GM20431 (cell line): Measurements from ENCODE around the gene KCTD1.

Source experiments
- in situ Hi-C: fragments of 300-500 bp; cut with MseI, MboI; formaldehyde crosslinking; loops from one replicate; pipeline ENCODE4 v1.15.0; 2020; ENCODE audit warnings: low sequenced_read_pairs; ENCODE audit not compliant: unreplicated experiment

Gene KCTD1

DNA sequence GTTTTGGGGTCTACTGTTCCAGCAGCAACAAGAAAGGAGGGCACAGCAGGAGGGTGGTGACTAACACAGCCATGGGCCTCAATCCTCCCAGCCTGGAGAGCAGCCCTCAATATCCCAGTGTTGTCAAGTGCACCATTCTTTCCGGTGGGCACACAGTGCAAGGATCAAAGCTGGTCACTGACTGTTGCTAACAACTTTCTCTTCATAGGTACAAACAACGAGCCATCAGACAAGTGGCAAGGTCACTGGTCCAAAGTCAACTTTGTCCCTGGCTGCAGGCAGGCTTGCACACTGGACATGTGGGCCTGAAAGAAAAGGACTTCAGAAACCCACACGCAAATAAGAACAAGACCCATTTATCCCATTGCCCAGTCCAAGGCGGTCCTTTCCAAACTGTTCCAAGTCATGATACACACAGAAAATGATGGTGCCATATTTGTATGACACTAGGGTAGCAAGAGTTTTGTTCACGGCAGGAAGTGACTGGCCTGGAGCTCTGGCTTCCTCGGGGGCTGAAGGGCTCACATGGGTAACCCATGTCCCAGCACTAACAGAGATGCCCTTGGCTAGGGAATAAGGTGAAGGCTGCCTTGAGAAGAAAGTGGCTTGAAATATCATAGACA, 57.0 kb downstream of the KCTD1 start:
- in situ Hi-C loops = no loop called here

DNA sequence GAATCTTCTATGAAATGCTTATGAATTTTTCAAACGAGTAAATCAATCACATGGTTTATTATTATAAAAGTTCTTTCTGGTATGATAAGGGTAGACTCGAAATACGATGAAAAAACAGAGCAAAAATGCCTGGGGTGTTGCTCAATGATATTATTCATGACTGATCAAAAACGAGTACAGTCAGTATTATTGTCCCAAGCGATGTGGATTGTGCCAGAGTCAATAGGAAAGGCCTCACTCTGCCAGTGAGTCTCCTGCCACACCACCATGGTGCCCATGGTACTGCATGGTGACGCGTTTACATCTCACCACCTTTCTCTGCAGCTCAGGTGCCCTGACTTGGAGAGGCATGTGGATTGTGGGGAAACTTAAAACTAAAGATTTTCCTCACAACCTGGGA, 58.5 kb downstream of the KCTD1 start:
- in situ Hi-C loops = no loop called here

DNA sequence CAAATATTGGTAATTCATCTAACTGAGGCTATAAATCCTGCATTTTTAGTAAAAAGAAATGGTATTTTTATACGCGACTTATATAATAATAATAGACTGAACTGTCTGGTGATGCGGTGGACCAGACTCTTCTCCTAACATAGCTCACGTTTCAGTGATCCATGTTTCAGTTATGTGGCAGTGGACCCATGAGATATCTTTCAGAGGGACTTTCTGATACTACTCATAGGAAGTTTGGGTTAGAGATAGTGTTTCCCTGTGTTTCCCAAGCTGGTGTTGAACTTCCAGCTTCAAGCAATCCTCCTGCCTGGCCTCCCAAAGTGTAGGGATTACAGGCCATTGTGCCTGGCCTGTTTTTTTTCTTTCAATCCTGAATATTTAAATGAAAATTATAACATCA, 59.2 kb downstream of the KCTD1 start:
- in situ Hi-C loops = no loop called here

- in situ Hi-C loops = no loop called here
These were observed 59.8 kb downstream of the KCTD1 start for GRCh38 chr18:26488417-26489009.

DNA sequence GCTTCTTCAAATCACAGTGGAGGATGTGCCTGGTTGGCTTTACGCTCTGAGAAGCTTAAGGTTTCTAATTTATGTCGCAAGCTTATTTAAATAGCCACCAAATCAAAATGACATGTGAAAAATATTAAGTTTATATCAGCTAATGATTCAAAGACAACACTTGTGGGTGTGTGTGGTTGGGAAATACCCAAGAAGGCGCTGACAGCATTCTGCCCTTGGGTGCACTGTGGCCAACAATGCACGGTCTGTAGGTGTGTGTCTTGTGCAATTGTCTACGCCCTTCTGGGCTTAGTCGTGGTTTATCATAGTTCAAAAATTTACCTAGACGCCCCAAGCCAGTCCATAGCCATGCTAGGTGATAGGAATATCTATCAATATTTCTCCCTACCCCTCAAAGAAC, 60.9 kb downstream of the KCTD1 start:
- in situ Hi-C loops = no loop called here

GRCh38 chr18:26483633-26484032, 64.7 kb downstream of the KCTD1 start:
- in situ Hi-C loops = no loop called here

GRCh38 chr18:26482569-26482968, 65.8 kb downstream of the KCTD1 start:
- in situ Hi-C loops = no loop called here

- in situ Hi-C loops = no loop called here
These were observed 67.2 kb downstream of the KCTD1 start for GRCh38 chr18:26480897-26481795.

GRCh38 chr18:26479681-26480079, 68.7 kb downstream of the KCTD1 start:
- in situ Hi-C loops = no loop called here

DNA sequence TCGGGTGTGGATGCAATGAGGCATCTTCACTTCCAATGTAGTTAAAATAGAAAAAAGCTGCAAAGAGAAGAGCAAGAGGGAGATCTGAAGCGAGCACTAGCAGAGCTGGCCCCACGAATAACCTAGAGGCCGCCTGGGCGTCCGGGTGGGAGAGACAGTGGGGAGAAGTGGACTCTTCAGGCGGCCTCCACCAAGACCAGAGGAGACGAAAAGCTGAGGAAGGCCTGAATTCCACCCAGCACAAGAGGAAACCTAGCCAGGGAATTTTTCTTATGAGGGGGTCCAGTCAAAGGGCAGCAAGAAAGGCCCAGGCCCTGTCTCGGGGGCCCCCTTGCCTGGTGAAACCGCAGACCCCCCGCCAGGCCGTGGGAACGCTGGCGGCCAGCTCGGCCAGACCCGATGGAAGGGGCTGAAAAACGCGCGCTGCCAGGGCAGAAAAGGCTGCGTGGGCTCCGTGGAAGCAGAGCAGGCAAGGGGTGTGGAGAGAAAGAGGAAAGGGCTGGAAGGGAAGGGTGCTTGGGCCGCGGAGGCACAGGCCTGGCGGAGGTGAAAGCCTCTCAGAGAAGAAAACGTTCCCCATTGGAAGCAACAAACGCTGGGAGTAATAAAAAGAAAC, 69.2 kb downstream of the KCTD1 start:
- in situ Hi-C loops = no loop called here

DNA sequence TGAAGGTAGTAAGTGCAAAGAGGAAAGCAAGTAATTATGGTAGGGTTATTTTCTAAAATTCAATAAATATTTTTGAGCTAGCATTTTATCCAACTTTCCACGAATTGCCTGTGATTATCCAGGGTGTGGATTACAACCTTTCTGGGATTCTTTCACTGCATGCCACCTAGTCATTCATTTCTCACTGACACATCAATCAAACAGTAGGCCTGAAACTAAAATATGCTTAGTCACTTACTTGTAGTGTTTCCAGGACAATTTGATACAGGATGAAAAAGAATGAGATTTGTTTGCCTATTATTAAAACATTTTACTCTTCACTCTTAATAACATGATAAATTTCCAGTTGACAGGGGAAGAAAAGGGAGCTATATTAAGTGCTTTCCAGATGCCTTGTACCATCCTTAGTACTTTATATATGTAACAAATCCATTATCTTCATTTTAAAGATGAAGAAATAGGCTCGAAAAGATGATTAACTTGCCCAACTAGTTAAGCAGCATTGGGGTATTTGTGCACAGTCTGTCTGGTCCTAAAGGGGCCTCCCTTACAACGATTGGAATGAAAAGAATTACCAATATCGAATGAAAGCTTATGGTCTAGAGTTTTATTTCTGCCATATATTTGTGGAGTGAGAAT, 70.4 kb downstream of the KCTD1 start:
- in situ Hi-C loops = no loop called here

- in situ Hi-C loops = no loop called here
These were observed 71.7 kb downstream of the KCTD1 start for GRCh38 chr18:26476697-26477096.

DNA sequence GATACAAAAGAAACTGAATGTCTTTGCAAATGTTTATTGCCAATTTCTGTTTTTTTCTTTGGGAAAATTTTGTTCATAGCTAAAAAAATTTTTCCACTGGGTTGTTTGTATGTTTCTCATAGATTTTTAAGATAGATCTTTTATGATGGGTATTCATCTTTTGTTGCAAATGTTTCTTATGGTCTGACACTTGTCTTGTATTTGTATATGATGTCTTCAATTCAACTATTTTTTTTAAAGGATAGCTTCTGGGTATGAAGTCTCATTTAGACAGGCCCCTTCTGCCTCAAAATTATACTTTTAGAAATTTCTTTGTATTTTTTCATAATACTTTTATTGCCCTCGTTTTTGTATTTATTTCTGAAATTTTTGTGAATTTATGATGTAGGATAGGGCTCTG, 73.8 kb downstream of the KCTD1 start:
- in situ Hi-C loops = no loop called here

- in situ Hi-C loops = no loop called here
These were observed 74.7 kb downstream of the KCTD1 start for GRCh38 chr18:26473672-26474071.

DNA sequence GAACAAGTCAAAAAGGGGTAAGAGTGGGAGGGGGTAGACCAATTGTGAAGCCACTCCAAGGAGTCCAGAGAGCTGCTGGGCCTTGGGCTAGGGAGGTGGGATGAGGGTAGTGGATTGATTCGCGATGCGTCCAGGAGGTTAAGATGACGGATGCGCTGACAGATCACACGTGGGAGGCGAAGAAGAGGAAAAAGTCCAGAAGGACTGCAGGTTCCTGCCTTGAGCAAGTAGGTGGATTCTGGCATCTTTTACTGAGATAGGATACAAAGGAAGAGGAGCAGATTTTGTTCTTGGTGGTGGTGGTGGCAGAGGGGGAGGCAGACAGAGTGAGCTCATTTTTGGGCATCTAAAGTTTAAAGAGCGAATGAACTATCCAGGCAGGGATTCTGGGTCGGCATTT, 76.5 kb downstream of the KCTD1 start:
- in situ Hi-C loops = no loop called here

DNA sequence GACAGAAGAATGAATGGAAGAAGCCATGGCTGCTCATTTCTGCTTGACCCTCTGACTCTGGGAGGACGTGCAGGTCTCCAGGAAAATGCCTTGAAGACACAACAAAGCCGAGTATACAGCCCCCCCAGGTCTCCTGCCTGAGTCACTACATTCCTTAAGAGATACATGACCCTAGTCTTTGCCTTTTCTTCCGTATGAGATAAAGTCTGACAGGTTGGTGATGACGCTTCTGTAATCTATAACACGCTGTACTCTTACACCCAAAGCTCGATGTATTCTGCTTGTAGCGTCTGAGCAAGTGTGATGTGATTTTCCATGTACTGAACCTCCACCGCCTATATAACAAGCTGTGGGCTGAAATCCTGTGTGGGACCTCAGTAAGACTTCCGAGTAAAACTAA, 77.3 kb downstream of the KCTD1 start:
- in situ Hi-C loops = no loop called here

- in situ Hi-C loops = no loop called here
These were observed 78.2 kb downstream of the KCTD1 start for GRCh38 chr18:26470011-26470637.

DNA sequence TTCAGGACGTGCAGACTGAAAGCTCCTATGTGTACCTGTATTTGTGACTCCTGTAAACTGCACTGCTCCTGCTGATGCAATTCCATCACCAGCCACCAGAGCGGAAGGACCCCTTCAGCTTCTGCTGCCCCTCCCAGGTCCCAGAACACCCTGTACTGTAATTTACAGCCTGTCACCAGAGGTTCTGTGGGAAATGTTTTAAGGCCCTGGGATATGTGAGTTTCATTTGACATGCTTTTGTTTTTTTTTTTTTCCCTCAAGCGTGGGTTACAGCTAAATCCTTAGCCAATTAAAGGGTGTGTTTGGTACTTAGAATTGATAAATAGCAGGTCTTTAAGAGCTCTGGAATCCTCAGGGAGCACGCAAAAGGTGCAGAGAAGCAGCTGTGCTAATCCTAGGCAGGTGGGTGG, 79.4 kb downstream of the KCTD1 start:
- in situ Hi-C loops = no loop called here

- in situ Hi-C loops = no loop called here
These were observed 82.3 kb downstream of the KCTD1 start for GRCh38 chr18:26466026-26466425.

DNA sequence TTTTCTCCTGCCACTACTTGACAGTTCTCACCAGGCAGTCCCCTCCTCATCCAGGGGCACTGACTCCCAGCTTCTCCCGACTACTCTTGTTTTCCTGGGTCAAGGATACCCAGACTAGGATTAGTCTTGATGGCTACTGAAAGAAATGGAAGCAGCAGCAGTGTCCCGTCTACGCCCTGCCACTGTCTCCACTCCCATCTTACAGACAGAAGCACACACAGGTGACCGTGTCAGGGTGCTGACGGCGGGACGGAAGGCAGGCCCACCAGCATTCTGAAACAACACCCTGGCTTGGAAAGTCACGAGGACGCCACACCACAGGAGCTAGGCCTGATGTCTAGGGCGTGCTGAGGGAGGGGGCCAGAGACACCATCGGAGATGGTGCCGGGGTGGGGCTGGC, 82.9 kb downstream of the KCTD1 start:
- in situ Hi-C loops = no loop called here
